Effector memory CD8-positive, alpha-beta T cell (primary cell): ENCODE data around the gene BST2.

ENCODE experiments used
- ATAC-seq: fragments of 150-1000 bp; cut with Tn5 transposase; replicated peaks from 2 replicates; pipeline ENCODE4 v1.10.0; 2021; ENCODE audit warnings: mild to moderate bottlenecking, moderate library complexity
- DNase-seq, 3 experiments: peaks; one replicate each; pipeline ENCODE4 v3.0.0; 2021
- H3K27ac Mint-ChIP-seq, 2 donors: one replicate each; pipeline ENCODE4 v1.8.0; 2022; ENCODE audit warnings: mild to moderate bottlenecking in 2 of 2, mixed read lengths in 2 of 2, moderate library complexity in 2 of 2
- H3K27me3 Mint-ChIP-seq, 2 donors: one replicate each; pipeline ENCODE4 v1.8.0; 2022; ENCODE audit warnings: mixed read lengths in 2 of 2
- H3K36me3 Mint-ChIP-seq: one replicate; pipeline ENCODE4 v1.8.0; 2022; ENCODE audit warnings: mild to moderate bottlenecking, moderate library complexity, mixed read lengths; ENCODE audit not compliant: insufficient read depth
- H3K4me1 Mint-ChIP-seq, 2 donors: one replicate each; pipeline ENCODE4 v1.8.0; 2022; ENCODE audit warnings: low read depth in 2 of 2, mixed read lengths in 2 of 2
- H3K4me3 Mint-ChIP-seq, 2 donors: one replicate each; pipeline ENCODE4 v1.8.0; 2022; ENCODE audit warnings: mild to moderate bottlenecking in 2 of 2, mixed read lengths in 2 of 2, moderate library complexity in 2 of 2
- H3K9me3 Mint-ChIP-seq, 2 donors: one replicate each; pipeline ENCODE4 v1.8.0; 2022; ENCODE audit warnings: mixed read lengths in 2 of 2
- total RNA-seq, 9 experiments: gene quantifications; one replicate each; lab custom pipeline; 2026; lab: John Stamatoyannopoulos, UW

BST2 gene, protein sequence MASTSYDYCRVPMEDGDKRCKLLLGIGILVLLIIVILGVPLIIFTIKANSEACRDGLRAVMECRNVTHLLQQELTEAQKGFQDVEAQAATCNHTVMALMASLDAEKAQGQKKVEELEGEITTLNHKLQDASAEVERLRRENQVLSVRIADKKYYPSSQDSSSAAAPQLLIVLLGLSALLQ
- total RNA-seq: 16.1 to 48.8 (median 32.8) reads per million in 9 experiments

DNA sequence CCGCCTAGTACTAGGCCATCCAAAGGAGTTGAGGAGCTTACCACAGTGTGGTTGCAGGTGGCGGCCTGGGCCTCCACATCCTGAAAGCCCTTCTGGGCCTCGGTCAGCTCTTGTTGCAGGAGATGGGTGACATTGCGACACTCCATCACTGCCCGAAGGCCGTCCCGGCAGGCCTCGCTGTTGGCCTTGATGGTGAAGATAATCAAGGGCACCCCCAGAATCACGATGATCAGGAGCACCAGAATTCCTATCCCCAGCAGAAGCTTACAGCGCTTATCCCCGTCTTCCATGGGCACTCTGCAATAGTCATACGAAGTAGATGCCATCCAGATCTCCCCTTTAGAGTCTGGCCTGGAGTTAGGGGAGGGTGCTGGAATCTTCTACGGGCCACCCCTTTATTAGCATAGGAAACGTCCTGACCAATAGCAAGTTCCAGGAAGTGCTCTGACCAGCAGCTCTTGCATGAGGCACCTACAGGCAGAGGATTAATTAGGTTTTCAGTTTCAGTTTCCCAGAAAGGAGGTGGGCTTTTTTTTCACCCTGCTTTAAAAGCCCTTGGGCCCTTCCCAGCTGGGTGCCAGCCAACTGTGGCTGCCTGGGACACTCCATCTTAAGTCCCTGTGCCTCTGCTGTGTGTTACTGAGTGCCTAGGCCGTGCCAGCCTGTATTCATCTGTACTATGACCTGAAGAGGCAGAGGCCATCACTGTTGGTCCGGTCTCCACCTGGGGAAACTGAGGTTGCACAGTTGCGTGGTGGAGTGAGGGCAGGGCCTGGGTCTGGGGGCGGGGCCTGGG is at the start of gene BST2:
Gene BST2 (minus strand): TSS at position 381 of the 796 bp plus-strand sequence. CDS start 55 bp downstream, at position 326.
- DNase-seq (peak; percentile 23 to 43 (median 34)), ATAC-seq (peak; percentile 91)
- H3K27me3 Mint-ChIP-seq: no peaks in the 10 kb centered on the region
- H3K27ac Mint-ChIP-seq: peak within 1 kb of the TSS; percentile 82 to 92
- H3K4me3 Mint-ChIP-seq: peak within 1 kb of the TSS; percentile 82 to 88
- H3K4me1 Mint-ChIP-seq: peaks cover 35 to 40% of the 10 kb centered on the region in 2 donors
- no peaks in the 10 kb centered on the region for H3K9me3 Mint-ChIP-seq
- peaks cover 32% of the 10 kb centered on the region for H3K36me3 Mint-ChIP-seq

DNA sequence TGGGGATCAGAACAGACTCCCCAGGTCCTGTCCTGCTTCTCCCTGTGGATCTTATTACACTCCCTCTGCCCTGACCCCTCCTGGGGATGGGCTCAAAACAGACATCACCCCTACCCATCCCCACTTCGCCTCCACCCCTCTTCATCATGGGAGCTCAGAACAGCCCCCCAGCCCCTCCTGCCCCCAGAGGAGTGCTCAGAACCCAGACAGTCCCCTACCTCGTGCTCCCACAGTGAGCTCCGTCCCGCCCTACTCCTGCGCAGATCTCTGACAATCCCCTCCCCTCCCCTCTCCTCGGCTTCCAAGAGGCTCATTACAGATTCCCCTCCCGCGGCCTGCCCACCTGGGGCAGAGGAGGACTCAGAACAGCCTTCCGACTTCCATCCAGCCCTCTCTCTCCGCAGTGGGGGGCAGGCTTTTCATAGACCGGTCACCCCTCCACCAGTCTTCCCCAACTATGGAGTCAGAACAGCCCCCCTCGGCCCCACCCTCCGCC is 49.2 kb upstream of the BST2 start:
- H3K36me3 Mint-ChIP-seq: peaks cover 3% of the 10 kb centered on the region
- no peaks in the 10 kb centered on the region for H3K9me3 Mint-ChIP-seq
- H3K4me1 Mint-ChIP-seq: peaks cover 0 to 4% of the 10 kb centered on the region in 2 donors
- H3K27me3 Mint-ChIP-seq: peaks cover 29 to 75% of the 10 kb centered on the region in 2 donors
- no peak overlapping the region for H3K27ac Mint-ChIP-seq
- no peak for ATAC-seq
- no peak for DNase-seq
- H3K4me3 Mint-ChIP-seq: no peak overlapping the region

DNA sequence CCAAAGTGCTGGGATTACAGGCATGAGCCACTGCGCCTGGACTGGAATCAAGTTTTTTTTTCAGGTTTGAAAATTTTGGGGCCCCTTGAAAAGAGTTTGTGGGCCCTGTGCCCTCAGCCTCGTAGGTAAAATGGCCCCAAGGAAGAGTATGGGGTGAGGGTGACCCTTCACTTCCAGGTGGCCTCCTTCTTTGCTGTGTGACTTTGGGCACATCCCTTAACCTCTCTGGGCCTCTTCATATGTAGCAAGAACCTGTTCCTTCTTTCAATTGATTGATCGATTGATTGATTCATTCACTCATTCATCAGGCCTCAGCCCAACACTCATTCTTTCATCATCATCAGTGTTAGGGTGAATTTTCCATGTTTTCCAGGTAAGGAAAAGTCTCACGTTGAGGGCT is 46.4 kb upstream of the BST2 start:
- Mint-ChIP-seq H3K4me3 (no peak overlapping the region), H3K27ac (no peak overlapping the region), H3K9me3 (no peaks in the 10 kb centered on the region), H3K36me3 (peaks cover 2% of the 10 kb centered on the region), H3K4me1 (peaks cover 0 to 4% of the 10 kb centered on the region in 2 donors), H3K27me3 (peaks cover 20 to 48% of the 10 kb centered on the region in 2 donors)
- DNase-seq: no peak
- ATAC-seq: no peak

DNA sequence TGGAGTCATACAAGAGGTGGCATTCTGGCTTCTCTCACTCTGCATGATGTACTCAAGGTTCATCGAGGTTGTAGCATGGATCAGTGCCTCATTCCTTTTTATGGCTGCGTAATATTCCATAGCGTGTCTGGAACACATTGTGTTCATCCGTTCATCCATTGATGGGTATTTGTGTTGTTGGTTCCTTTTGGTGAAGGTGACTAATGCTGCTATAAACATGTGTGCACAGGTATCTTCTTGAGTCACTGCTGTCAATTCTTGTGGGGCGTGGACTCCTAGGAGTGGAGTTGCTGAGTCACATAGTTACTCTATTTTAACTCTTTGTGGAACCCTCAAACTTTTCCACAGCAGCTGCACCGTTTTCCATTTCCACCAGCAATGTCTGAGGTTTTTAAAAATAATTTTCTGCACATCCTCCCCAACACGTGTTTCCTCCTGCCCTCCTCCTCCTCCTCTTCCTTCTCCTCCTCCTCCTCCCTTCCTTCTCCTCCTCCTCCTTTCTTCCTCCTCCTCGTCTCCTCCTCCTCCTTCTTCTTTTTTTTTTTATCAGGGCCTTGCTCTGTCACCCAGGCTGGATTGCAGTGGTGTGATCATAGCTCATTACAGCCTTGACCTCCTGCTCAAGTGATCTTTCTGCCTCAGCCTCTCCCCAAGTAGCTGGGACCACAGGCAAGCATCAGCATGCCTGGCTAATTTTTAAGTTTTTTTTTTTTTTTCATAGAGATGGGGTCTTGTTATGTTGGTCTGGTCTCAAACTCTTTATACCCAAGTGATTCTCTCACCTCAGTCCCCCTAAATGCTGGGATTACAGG is 45.0 kb upstream of the BST2 start:
- no peaks in the 10 kb centered on the region for H3K9me3 Mint-ChIP-seq
- ATAC-seq (no peak), DNase-seq (no peak)
- H3K27ac Mint-ChIP-seq: no peak overlapping the region
- peak overlapping the region in 1 of 2 donors; percentile 11 for H3K4me3 Mint-ChIP-seq
- no peaks in the 10 kb centered on the region for H3K36me3 Mint-ChIP-seq
- H3K4me1 Mint-ChIP-seq: peaks cover 0 to 4% of the 10 kb centered on the region in 2 donors
- H3K27me3 Mint-ChIP-seq: peaks cover 14 to 35% of the 10 kb centered on the region in 2 donors

DNA sequence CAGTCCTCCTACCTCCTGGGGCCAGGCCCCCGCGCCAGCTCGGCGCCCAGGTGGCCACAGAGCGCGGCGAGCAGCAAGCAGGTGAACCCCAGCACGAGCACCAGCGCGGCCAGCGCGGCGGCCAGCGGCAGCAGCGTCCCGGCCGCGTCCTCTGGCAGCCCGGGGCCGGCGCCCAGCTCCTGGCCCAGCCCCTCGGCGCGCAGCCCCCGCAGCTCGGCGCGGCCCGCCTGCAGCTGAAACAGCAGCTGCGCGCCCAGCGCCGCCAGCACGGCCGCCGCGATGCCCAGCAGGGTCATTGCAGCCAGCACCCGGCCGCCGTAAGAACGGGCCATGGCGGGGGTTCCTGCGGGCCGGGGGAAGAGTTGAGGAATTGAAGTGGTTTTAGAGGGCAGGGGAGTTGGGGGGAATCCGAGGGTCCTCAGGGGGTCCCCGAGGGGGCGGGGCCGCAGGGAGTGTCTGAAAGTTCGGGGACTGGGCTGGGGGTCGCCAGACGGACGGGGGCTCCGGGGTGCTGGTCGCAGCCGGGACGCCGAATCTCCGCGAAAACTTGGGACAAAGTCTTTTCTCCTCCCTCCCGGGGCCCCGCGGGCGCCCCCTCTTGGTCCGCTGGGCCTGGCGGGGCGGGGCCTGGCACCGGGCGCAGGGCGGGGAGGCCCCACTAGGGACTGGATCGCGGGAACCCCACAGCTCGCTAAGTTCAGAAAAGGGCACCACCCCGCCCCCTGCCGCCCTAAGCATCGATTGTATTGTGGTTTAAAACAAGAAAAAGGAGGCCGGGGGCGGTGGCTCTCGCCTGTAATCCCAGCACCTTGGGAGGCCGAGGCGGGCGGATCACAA is 42.9 kb upstream of the BST2 start, which contains the start of gene TMEM221:
Gene TMEM221 (minus strand): TSS at position 538 of the 837 bp plus-strand sequence. CDS start 206 bp downstream, at position 332.
- ATAC-seq: peak; percentile 88
- Mint-ChIP-seq H3K4me3 (peak within 1 kb of the TSS; percentile 35 to 52), H3K9me3 (no peaks in the 10 kb centered on the region), H3K36me3 (no peaks in the 10 kb centered on the region), H3K27ac (no peak within 1 kb of the TSS), H3K27me3 (peaks cover 8 to 14% of the 10 kb centered on the region in 2 donors), H3K4me1 (peaks cover 0 to 1% of the 10 kb centered on the region in 2 donors)
- DNase-seq: peak; percentile 43 to 53 (median 48)

DNA sequence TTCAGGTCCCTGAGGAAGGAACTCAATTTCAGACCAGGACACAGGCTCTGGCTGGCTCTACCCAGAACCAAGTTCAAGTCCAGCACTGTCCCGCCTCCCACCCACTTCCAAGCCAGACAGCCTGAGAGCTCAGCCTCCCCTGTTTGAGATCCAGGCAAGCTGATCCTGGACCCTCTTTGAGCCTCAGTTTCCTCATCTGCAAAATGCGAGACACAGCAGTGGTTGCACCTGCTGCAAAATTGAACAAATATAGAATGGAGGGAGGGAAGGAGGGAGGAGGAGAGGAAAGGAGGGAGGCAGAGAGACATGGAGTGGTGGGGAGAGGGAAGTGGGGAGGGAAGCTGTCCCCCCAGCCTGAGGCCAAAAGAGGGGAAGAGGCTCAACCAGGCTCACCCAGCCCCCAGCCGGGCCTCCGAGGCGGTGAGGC is 42.3 kb upstream of the BST2 start:
- ATAC-seq (no peak), DNase-seq (no peak)
- Mint-ChIP-seq H3K27me3 (peaks cover 8 to 10% of the 10 kb centered on the region in 2 donors), H3K4me1 (no peaks in the 10 kb centered on the region), H3K36me3 (no peaks in the 10 kb centered on the region), H3K27ac (no peak overlapping the region), H3K9me3 (no peaks in the 10 kb centered on the region), H3K4me3 (peak overlapping the region; percentile 35 to 52)

DNA sequence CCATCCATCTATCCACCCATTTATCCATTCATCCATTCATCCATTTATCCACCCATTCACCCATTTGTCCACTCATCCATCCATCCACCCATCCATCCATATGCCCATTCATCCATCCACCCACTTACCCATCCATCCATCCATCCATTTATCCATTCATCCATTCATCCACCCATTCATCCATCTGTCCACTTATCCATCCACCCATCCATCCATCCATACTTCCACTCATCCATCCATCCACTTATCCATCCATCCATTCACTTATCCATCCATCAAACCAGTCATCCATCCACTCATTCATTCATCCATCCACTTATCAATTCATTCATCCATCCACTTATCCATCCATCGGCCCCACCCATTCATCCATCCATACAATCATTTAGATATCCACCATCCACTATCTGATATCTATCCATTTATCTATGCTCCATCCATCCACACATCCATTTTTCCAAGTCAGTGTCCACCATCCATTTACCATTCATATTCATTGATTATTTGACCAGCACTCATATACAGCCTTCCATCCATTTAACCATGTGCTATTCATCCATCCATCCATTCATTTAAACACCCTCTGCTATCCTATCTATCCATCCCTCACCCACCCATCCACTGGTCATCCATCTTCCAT is 40.2 kb upstream of the BST2 start:
- Mint-ChIP-seq H3K27ac (no peak overlapping the region), H3K27me3 (peaks cover 8 to 10% of the 10 kb centered on the region in 2 donors), H3K4me3 (no peak overlapping the region), H3K36me3 (no peaks in the 10 kb centered on the region), H3K4me1 (no peaks in the 10 kb centered on the region), H3K9me3 (no peaks in the 10 kb centered on the region)
- ATAC-seq (no peak), DNase-seq (no peak)

DNA sequence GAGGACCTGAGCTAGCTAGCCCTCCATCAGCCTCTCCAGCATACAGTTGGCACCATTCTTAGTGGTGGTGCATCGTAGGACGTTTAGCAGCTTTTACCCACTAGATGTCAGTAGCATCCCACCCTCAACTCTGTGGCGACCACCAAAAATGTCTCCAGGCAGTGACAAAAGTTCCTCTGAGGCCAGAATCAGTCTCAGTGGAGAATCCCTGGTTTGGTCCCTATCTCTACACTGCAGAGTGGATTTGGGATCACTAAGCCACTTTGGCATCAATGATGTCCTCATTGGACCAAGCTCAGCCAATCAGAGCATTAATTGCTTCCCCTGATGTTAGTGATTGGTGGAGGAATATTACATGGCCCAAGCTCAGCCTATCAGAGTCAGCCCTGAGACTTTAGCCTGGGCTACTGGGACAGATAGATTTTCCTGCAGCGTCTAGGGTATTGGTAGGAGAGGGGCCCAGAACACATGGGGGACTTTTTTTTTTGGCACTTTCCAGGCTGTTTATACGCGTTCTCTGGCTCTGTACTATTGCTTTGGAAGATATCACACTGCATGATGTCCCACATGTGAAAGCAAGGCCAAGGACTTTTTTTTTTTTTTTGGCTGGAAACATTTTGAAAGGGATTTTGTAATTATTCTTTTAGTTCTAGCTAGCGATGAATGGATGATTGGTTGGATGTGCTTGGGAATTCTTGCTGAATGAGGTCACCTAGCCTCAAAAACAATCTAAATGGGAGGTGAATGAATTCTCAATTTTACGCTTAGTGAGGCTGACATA is 36.0 kb upstream of the BST2 start:
- DNase-seq: no peak
- Mint-ChIP-seq H3K27me3 (peaks cover 6 to 7% of the 10 kb centered on the region in 2 donors), H3K4me1 (no peaks in the 10 kb centered on the region), H3K27ac (no peak overlapping the region), H3K9me3 (no peaks in the 10 kb centered on the region), H3K4me3 (no peak overlapping the region), H3K36me3 (peaks cover 3% of the 10 kb centered on the region)
- ATAC-seq: peak; percentile 48

DNA sequence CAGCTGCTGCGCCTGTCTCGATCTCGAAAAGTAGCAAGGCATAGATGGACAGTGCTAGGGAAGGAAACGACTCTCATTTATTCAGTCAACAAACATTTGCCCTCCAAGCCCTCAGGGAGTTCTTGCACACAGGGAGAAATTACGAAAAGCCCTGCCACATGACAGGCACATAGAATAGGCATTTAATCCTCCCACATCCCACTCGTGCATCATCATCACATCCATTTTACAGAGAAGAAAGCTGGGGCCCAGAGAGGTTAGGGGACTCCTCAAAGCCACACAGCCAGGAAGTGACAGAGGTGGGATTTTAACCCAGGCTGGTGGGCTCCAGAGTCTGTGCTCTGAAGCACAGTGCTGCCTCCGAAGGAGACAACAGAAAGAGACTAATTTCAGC is 31.4 kb upstream of the BST2 start:
- H3K27ac Mint-ChIP-seq: no peak overlapping the region
- H3K4me1 Mint-ChIP-seq: no peaks in the 10 kb centered on the region
- DNase-seq (no peak), ATAC-seq (no peak)
- H3K27me3 Mint-ChIP-seq: peaks cover 6 to 7% of the 10 kb centered on the region in 2 donors
- H3K36me3 Mint-ChIP-seq: peaks cover 3% of the 10 kb centered on the region
- no peaks in the 10 kb centered on the region for H3K9me3 Mint-ChIP-seq
- H3K4me3 Mint-ChIP-seq: no peak overlapping the region

DNA sequence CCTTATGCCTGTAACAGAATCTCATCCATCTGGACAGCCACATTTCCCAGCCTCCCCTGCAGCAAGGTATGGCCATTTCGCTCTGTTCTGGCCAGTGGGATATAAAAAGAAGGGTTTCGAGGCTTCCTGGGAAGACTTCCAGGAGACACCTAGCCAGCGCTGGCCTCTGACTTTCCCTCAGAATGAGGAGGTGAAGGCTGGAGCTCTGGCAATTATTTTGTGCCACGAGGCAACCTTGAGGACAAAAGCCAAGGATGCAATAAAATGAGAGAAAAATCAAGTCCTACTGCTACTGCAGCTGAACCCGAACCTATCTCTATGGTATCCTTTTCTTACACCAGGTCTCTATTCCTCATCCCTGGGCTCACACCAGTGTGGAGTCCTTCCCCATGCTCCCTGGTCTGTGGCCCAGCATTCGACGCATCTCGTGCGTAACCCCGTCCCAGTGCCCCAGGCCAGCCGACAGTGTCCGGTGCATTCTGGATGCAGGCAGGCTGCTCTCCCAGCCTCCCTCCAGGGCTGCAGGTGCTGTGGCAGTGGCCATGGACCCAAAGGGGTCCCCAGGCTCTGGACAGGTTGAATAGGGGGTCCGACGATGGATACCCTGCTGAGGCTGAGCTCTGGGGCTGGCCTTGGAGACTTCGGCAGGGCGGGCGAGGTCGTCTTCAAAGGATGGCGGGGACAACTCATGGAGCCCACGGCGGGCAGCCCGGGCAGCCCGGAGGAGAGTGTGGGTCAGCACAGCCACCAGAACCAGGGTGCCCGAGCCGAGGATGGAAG is 30.9 kb upstream of the BST2 start:
- DNase-seq: no peak

DNA sequence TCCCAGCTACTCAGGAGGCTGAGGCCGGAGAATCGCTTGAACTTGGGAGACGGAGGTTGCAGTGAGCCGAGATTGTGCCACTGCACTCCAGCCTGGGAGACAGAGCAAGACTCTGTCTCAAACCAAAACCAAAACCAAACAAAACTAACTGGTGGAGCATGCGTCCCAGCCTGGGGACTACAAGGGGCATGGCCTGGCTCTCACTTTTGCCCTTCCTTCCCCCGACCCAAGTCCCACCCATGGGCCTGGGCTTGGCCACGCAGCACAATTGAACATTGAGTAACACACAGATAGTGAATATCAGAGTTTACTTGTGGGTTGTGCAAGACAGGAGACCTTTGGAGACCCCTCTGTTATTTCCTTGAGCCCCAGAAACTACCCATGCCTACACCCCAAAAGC is 29.8 kb upstream of the BST2 start:
- Mint-ChIP-seq H3K4me3 (no peak overlapping the region), H3K9me3 (no peaks in the 10 kb centered on the region), H3K36me3 (peaks cover 3% of the 10 kb centered on the region), H3K27ac (no peak overlapping the region), H3K27me3 (peaks cover 6 to 7% of the 10 kb centered on the region in 2 donors), H3K4me1 (no peaks in the 10 kb centered on the region)
- no peak for ATAC-seq
- no peak for DNase-seq

More for the DNA sequence above, 30.9 kb upstream of the BST2 start:
- Mint-ChIP-seq H3K4me3 (no peak overlapping the region), H3K27me3 (peaks cover 6 to 7% of the 10 kb centered on the region in 2 donors), H3K27ac (no peak overlapping the region), H3K4me1 (no peaks in the 10 kb centered on the region), H3K9me3 (no peaks in the 10 kb centered on the region), H3K36me3 (peaks cover 3% of the 10 kb centered on the region)
- no peak for ATAC-seq
